GM12874 (cell line): Measurements from ENCODE around the gene RPS21.

ENCODE experiments used
- CTCF ChIP-seq: IDR thresholded peaks from 2 replicates; pipeline ENCODE4 v1.5.1; 2011; ENCODE audit warnings: low read depth, mild to moderate bottlenecking, control low read depth, low read length, moderate library complexity; ENCODE audit not compliant: insufficient read depth

RPS21 gene

GRCh38 chr20:62345681-62346370 lies 41.1 kb upstream of the RPS21 start:
- no peak for TF ChIP-seq CTCF

- no peak for TF ChIP-seq CTCF
Measured at GRCh38 chr20:62346398-62347150, 40.3 kb upstream of the RPS21 start.

DNA sequence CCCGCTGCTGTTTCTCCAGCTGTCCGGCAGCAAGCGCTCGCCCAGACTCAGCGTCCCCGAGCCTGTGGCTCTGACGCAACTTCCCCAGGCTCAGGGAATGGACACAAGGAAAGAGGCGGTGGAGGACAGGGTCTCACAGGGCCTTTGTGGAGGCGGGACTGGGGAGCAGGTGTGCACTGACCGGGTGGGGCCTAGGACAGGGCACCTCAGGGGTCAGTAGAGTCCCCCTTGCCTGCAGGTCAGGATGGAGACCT lies 39.8 kb upstream of the RPS21 start:
- TF ChIP-seq CTCF: no peak

GRCh38 chr20:62347445-62347844 lies 39.5 kb upstream of the RPS21 start:
- no peak for TF ChIP-seq CTCF

GRCh38 chr20:62348604-62349003 lies 38.3 kb upstream of the RPS21 start:
- TF ChIP-seq CTCF: no peak

GRCh38 chr20:62349556-62350097 lies 37.3 kb upstream of the RPS21 start:
- no peak for TF ChIP-seq CTCF

GRCh38 chr20:62350098-62350628 lies 36.7 kb upstream of the RPS21 start:
- no peak for TF ChIP-seq CTCF
